Psoas muscle (tissue), 8 donors: Measurements from ENCODE around the gene MYL5. TPM values are rescaled to one million over a fixed set of nuclear protein-coding genes. Genes with fewer than 3 reads are reported as not detected.

Experiments used
- ATAC-seq, 4 donors: fragments of 200-7000 bp; cut with Tn5 transposase; one replicate each; pipeline ENCODE4 v1.9.1; 2020; ENCODE audit warnings: moderate library complexity in 3 of 4, mild to moderate bottlenecking in 2 of 4
- DNase-seq, 2 donors: peaks; one replicate each; pipeline ENCODE4 v3.0.0-alpha.2; 2020
- H3K27ac ChIP-seq: fragments of 200-600 bp; one replicate; pipeline ENCODE4 v1.8.0; 2022
- H3K27me3 ChIP-seq, 3 donors: fragments of 200-600 bp in 1 of 3; one replicate each; pipeline versions ENCODE4 v1.6.1 to v1.8.0; 2013 to 2022; ENCODE audit warnings: low read length in 2 of 3, mild to moderate bottlenecking in 2 of 3, moderate library complexity in 1 of 3; ENCODE audit not compliant: insufficient read depth in 3 of 3
- H3K36me3 ChIP-seq, 2 donors: fragments of 200-600 bp in 1 of 2; one replicate each; pipeline versions ENCODE4 v1.6.1 to v1.8.0; 2013 to 2022; ENCODE audit warnings: low read depth in 1 of 2, mild to moderate bottlenecking in 1 of 2, moderate library complexity in 1 of 2; ENCODE audit not compliant: insufficient read depth in 1 of 2
- H3K4me1 ChIP-seq: fragments of 200-600 bp; one replicate; pipeline ENCODE4 v1.8.0; 2022
- H3K4me3 ChIP-seq: fragments of 200-600 bp; one replicate; pipeline ENCODE4 v1.8.0; 2022; ENCODE audit warnings: mild to moderate bottlenecking
- H3K9me3 ChIP-seq: fragments of 200-600 bp; one replicate; pipeline ENCODE4 v1.8.0; 2022
- WGBS, 3 donors: extraction: QIAGEN DNeasy Blood & Tissue Kit; methylation state at CpG; one replicate each; pipeline versions ENCODE4 v1.1.6 to v1.1.7; 2013; 5-methylcytosine and 5-hydroxymethylcytosine counted together
- intact Hi-C, 2 donors: fragments of 100-400 bp; cut with DNase I; formaldehyde crosslinking; loops; one replicate each; pipeline versions ENCODE4 v1.11.0 to v1.14.2; 2022
- polyA plus RNA-seq, 3 donors: library from polyadenylated mRNA; stranded (reverse); fragments of 200-250 nt; gene quantifications; one replicate each; pipeline ENCODE4 v1.2.3, GENCODE V29; 2013
- total RNA-seq, 4 donors: library from RNA; stranded (reverse); fragmentation: NEBNext Ultra II Directional in 2 of 4; extraction: Animal tissue kit (Norgen Biotek cat#: 25700) in 2 of 4; gene quantifications; one replicate each; pipeline versions ENCODE4 v1.2.1 to v1.2.4, GENCODE V29; 2021 to 2023
- TF ChIP-seq, protein P1 (sequence below): fragments of 200-600 bp; IDR thresholded peaks from one replicate; pipeline ENCODE4 v1.8.0; 2022; ENCODE audit warnings: antibody characterized with exemption
- donor health status: healthy with polysubstance abuse.
- donor health status: DM: no; HTN: no; CAD: no; lungs with moderate emphysema.
- donor health status: Bipolar disorder and iron deficiency.
- donor health status: healthy.
- donor health status: DM: yes; HTN: yes; CAD: no.
- donor health status: DM: no; HTN: no; CAD: no.
- donor health status: DM: no; HTN: no; CAD: no.
- donor health status: DM: yes; HTN: yes; CAD: no.

Gene MYL5
- total and polyA plus RNA-seq, 7 donors: 2.0 to 11.2 (median 5.4) TPM

- 80 to 93% (median 83%) methylated on average over 38 to 54 of the region's 58 CpGs for WGBS, 3 donors
- Histone ChIP-seq H3K9me3 (no peaks in the 10 kb centered on the region), H3K4me3 (no peak overlapping the region), H3K36me3 (no peaks in the 10 kb centered on the region), H3K4me1 (peaks cover 27% of the 10 kb centered on the region), H3K27me3 (peaks cover 0 to 3% (median 0%) of the 10 kb centered on the region in 3 donors), H3K27ac (no peak overlapping the region)
- TF ChIP-seq, protein P1, sequence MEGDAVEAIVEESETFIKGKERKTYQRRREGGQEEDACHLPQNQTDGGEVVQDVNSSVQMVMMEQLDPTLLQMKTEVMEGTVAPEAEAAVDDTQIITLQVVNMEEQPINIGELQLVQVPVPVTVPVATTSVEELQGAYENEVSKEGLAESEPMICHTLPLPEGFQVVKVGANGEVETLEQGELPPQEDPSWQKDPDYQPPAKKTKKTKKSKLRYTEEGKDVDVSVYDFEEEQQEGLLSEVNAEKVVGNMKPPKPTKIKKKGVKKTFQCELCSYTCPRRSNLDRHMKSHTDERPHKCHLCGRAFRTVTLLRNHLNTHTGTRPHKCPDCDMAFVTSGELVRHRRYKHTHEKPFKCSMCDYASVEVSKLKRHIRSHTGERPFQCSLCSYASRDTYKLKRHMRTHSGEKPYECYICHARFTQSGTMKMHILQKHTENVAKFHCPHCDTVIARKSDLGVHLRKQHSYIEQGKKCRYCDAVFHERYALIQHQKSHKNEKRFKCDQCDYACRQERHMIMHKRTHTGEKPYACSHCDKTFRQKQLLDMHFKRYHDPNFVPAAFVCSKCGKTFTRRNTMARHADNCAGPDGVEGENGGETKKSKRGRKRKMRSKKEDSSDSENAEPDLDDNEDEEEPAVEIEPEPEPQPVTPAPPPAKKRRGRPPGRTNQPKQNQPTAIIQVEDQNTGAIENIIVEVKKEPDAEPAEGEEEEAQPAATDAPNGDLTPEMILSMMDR: no peak
- DNase-seq (peak in 1 of 2 donors; percentile 61), ATAC-seq (peak in 1 of 4 donors; percentile 25)
- intact Hi-C loops: no loop called here
These were observed 7.6 kb downstream of the MYL5 start for GRCh38 chr4:681736-682451.

- Histone ChIP-seq H3K9me3 (no peaks in the 10 kb centered on the region), H3K36me3 (no peaks in the 10 kb centered on the region), H3K27ac (no peak overlapping the region), H3K4me1 (peaks cover 28% of the 10 kb centered on the region), H3K27me3 (peaks cover 0 to 3% (median 0%) of the 10 kb centered on the region in 3 donors), H3K4me3 (no peak overlapping the region)
- TF ChIP-seq, protein P1: no peak
- intact Hi-C loops: no loop called here
- no peak for ATAC-seq
- no peak for DNase-seq
- WGBS, 3 donors: 87 to 93% (median 89%) methylated on average over 23 of the region's 23 CpGs
These were observed 8.3 kb downstream of the MYL5 start for GRCh38 chr4:682490-683172.

- peaks cover 0 to 3% (median 0%) of the 10 kb centered on the region in 3 donors for H3K27me3 ChIP-seq
- no peak for DNase-seq
- TF ChIP-seq, protein P1: no peak
- no peak for ATAC-seq
- WGBS, 3 donors: 65 to 78% (median 70%) methylated on average over 21 to 25 of the region's 25 CpGs
- H3K4me1 ChIP-seq: peaks cover 26% of the 10 kb centered on the region
- intact Hi-C loops: no loop called here
- no peaks in the 10 kb centered on the region for H3K9me3 ChIP-seq
- no peaks in the 10 kb centered on the region for H3K36me3 ChIP-seq
- no peak overlapping the region for H3K27ac ChIP-seq
- H3K4me3 ChIP-seq: no peak overlapping the region
These were observed 9.0 kb downstream of the MYL5 start for GRCh38 chr4:683247-683897.

- ATAC-seq: peak; percentile 16 to 39 (median 34)
- peaks cover 0 to 3% (median 0%) of the 10 kb centered on the region in 3 donors for H3K27me3 ChIP-seq
- H3K27ac ChIP-seq: no peak overlapping the region
- WGBS, 3 donors: 36 to 49% (median 39%) methylated on average over 19 of the region's 19 CpGs
- no peaks in the 10 kb centered on the region for H3K9me3 ChIP-seq
- H3K4me1 ChIP-seq: peaks cover 24% of the 10 kb centered on the region
- intact Hi-C loops: no loop called here
- TF ChIP-seq, protein P1: peak; percentile 53
- H3K4me3 ChIP-seq: no peak overlapping the region
- DNase-seq: peak; percentile 68 to 84
- no peaks in the 10 kb centered on the region for H3K36me3 ChIP-seq
These were observed 9.8 kb downstream of the MYL5 start for GRCh38 chr4:683982-684622.
